ENCODE results near the gene AKNA. TPM values are rescaled to one million over a fixed set of nuclear protein-coding genes. Genes with fewer than 3 reads are reported as not detected.

Gene AKNA
- total RNA-seq, 2 donors from 2014 or later, result 7.3 to 11.9 TPM

DNA sequence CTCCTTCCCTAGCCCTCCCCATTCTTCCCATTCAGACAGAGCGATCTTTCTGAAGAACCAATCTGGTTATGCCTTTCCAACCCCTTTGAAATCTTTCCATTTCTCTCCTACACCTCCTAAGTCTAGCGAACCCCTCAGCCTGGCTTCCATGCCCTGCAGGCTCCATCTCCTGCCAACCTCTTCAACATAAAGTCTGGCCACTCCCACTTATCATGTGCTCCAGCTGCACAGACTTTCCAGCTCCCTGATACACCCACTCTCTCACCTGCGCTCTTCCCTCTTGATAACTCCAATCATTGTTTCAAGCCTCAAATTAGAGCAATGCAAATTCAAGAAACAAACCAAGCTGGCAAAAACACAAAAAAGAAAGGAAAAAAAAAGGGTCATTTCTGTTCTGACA, 68.6 kb downstream of the AKNA start:
- ATAC-seq, result no peak

DNA sequence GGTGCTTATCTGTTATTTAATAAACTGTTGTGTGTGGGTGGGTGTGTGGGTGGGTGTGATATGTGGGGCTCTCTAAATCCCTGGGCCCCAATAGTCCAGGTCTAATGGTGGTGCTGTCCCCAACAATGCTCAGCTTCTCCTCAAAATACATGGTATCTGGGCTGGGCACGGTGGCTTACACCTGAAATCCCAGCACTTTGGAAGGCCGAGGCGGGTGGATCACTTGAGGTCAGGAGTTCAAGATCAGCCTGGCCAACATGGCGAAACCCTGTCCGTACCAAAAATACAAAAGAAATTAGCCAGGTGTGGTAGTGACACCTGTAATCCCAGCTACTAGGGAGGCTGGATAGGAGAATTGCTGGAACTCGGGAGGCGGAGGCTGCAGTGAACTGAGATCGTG, 69.4 kb downstream of the AKNA start:
- H3K4me3 ChIP-seq, result no peak overlapping the region
- peaks cover 12% of the 10 kb centered on the region for H3K4me1 ChIP-seq
- 71 to 83% methylated on average over 7 to 8 of the region's 8 CpGs for WGBS, 2 donors
- ATAC-seq (no peak), DNase-seq (peak in 2 of 4 donors; percentile 3 to 4)
- H3K36me3 ChIP-seq (replicated peaks in 1 of 2; ENCODE audit: insufficient read depth in 1 of 2, low read depth in 2 of 2), result no peaks in the 10 kb centered on the region
- no peaks in the 10 kb centered on the region for H3K9me3 ChIP-seq
- no peak for TF ChIP-seq POLR2A (IDR thresholded peaks at IDR 0.05)
- TF ChIP-seq, protein P1, sequence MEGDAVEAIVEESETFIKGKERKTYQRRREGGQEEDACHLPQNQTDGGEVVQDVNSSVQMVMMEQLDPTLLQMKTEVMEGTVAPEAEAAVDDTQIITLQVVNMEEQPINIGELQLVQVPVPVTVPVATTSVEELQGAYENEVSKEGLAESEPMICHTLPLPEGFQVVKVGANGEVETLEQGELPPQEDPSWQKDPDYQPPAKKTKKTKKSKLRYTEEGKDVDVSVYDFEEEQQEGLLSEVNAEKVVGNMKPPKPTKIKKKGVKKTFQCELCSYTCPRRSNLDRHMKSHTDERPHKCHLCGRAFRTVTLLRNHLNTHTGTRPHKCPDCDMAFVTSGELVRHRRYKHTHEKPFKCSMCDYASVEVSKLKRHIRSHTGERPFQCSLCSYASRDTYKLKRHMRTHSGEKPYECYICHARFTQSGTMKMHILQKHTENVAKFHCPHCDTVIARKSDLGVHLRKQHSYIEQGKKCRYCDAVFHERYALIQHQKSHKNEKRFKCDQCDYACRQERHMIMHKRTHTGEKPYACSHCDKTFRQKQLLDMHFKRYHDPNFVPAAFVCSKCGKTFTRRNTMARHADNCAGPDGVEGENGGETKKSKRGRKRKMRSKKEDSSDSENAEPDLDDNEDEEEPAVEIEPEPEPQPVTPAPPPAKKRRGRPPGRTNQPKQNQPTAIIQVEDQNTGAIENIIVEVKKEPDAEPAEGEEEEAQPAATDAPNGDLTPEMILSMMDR (IDR thresholded peaks at IDR 0.05), result no peak
- H3K27me3 ChIP-seq, result no peaks in the 10 kb centered on the region
- H3K27ac ChIP-seq, result no peak overlapping the region
- intact Hi-C loops (cut with DNase I), result no loop called here

More for the DNA sequence above, 68.6 kb downstream of the AKNA start:
- Histone ChIP-seq H3K9me3 (no peaks in the 10 kb centered on the region), H3K4me3 (no peak overlapping the region), H3K27ac (no peak overlapping the region), H3K27me3 (no peaks in the 10 kb centered on the region), H3K4me1 (peaks cover 12% of the 10 kb centered on the region), H3K36me3 (replicated peaks in 1 of 2; ENCODE audit: insufficient read depth in 1 of 2, low read depth in 2 of 2) (no peaks in the 10 kb centered on the region)
- 73 to 79% methylated on average over 3 of the region's 3 CpGs for WGBS, 2 donors
- DNase-seq, result peak in 2 of 4 donors; percentile 3 to 4
- TF ChIP-seq, protein P1 (IDR thresholded peaks at IDR 0.05), result no peak
- TF ChIP-seq POLR2A (IDR thresholded peaks at IDR 0.05), result no peak
- intact Hi-C loops (cut with DNase I), result no loop called here

DNA sequence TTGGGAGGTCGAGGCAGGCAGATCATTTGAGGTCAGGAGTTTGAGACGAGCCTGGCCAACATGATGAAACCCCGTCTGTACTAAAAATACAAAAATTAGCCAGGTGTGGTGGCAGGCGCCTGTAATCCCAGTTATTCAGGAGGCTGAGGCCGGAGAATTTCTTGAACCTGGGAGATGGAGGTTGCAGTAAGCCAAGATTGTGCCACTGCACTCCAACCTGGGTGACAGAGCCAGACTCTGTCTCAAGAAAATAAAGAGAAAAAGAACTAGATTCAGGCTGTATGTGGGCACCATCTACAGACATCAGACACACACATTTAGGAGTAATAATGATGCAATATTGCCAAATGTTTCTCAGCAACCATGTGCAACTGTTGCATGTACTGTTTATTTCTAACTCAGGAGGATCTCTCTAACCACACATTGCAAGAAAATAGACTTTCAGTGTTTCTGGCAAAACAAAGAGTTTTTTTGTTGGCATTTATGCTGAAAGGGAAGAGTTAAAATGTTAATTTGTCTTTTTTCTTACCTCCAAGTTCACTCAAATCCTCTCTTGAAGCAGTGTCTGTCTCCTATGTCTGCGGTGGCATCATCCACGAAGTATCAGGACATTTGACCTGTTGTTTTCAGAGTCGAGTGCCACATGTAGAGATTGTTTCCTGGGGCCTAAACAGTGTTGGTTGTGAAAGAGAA, 70.0 kb downstream of the AKNA start:
- DNase-seq, result peak in 1 of 4 donors; percentile 0
- no peak for ATAC-seq
- no peaks in the 10 kb centered on the region for H3K36me3 ChIP-seq (replicated peaks in 1 of 2; ENCODE audit: insufficient read depth in 1 of 2, low read depth in 2 of 2)
- TF ChIP-seq, protein P1 (IDR thresholded peaks at IDR 0.05), result no peak
- TF ChIP-seq POLR2A (IDR thresholded peaks at IDR 0.05), result no peak
- H3K4me1 ChIP-seq, result peaks cover 12% of the 10 kb centered on the region
- no peaks in the 10 kb centered on the region for H3K27me3 ChIP-seq
- H3K27ac ChIP-seq, result no peak overlapping the region
- H3K4me3 ChIP-seq, result no peak overlapping the region
- no peaks in the 10 kb centered on the region for H3K9me3 ChIP-seq
- intact Hi-C loops (cut with DNase I), result no loop called here
- 75 to 81% methylated on average over 8 of the region's 8 CpGs for WGBS, 2 donors

DNA sequence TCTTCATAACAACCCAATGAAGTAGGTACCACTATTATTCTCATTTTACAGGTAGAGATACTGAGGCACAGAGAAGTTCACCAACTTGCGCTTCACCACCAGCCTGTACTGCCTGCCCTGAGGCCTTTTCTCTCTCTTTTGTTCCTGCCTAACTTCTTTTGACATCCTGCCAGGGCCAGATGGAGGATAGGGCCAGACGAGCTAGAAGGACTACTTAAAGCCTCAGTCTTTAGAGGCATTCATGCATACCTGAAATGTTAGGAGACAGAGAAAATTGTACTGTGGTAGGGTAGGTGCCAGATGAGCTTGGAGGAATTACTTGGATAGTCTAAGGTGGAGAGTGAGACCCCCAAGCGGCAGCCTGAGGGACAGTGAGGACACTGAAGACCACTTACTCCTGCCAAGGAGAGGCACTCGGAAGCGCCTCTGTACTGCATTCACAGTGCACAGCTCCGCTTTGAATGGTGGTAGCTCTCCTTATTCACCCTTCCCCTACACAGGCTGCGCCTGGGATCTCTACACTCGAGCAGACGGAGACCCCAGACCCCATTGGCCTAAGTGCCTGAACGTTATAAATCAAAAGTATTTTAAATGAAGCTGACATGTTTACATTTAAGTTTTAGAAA, 71.1 kb downstream of the AKNA start:
- Histone ChIP-seq H3K9me3 (no peaks in the 10 kb centered on the region), H3K36me3 (replicated peaks in 1 of 2; ENCODE audit: insufficient read depth in 1 of 2, low read depth in 2 of 2) (no peaks in the 10 kb centered on the region), H3K27ac (no peak overlapping the region), H3K4me1 (peaks cover 12% of the 10 kb centered on the region), H3K4me3 (no peak overlapping the region), H3K27me3 (no peaks in the 10 kb centered on the region)
- intact Hi-C loops (cut with DNase I), result no loop called here
- no peak for ATAC-seq
- 68 to 79% methylated on average over 10 of the region's 10 CpGs for WGBS, 2 donors
- TF ChIP-seq, protein P1 (IDR thresholded peaks at IDR 0.05), result no peak
- TF ChIP-seq POLR2A (IDR thresholded peaks at IDR 0.05), result no peak
- DNase-seq, result peak in 3 of 4 donors; percentile 1 to 7 (median 7)
